ENCODE results near the gene CLPTM1L.
"Not testable (repeated sequence)": the region's sequence is repeated elsewhere in the genome, so short reads cannot be mapped to it uniquely, and the experiment has no call there.

Gene CLPTM1L

DNA sequence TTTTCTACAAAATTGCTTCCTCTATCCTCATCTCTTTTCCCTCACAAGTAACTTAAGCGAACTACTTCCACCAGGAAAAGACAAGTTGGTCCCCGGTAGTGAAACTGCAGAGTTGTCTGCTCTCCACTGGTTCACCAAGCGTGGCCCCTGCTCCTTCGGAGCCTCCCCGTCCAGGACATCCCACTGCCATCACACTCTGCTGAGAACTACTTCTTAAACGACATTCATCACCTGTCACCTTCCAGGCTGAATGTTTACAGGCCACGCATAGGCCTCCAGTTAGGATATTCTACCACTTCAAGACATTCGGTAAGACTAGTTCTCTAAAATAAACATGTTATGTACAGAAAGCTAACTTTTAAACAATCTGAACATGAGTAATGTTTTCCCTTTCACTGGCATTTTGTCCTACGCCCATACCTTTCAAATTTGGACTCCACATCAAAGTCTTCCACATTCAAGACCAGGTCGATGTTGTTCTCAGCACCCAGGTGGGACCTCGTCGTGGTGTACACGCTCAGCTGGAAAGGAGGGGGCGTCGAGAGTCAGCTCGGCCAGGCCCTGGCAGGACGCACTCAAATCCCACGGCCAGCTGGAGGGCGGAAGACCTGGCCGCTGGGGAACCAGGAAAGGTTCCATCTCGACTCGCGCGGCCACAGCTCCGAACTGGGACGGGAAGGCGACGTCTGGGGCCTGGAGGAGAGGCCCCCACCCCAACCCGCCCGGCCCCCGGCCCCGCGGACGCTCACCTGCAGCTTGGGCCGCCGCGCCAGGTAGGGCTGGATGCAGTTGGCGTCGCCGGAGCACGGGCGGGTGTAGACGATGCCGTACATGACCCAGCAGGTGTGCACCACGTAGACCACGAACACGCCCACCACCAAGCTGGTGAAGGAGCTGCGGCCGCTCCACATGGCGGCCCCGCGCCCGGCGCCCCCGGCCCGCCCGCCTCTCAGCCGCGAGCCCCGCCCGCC, 683 bp downstream of the CLPTM1L start:
- Histone ChIP-seq H3K27ac (peak overlapping the region; percentile 42), H3K4me3 (ENCODE audit: low read depth in 1 of 2, low read length in 1 of 2) (peak overlapping the region; percentile 70 to 77)
- TF ChIP-seq, protein P1, sequence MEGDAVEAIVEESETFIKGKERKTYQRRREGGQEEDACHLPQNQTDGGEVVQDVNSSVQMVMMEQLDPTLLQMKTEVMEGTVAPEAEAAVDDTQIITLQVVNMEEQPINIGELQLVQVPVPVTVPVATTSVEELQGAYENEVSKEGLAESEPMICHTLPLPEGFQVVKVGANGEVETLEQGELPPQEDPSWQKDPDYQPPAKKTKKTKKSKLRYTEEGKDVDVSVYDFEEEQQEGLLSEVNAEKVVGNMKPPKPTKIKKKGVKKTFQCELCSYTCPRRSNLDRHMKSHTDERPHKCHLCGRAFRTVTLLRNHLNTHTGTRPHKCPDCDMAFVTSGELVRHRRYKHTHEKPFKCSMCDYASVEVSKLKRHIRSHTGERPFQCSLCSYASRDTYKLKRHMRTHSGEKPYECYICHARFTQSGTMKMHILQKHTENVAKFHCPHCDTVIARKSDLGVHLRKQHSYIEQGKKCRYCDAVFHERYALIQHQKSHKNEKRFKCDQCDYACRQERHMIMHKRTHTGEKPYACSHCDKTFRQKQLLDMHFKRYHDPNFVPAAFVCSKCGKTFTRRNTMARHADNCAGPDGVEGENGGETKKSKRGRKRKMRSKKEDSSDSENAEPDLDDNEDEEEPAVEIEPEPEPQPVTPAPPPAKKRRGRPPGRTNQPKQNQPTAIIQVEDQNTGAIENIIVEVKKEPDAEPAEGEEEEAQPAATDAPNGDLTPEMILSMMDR (IDR thresholded peaks at IDR 0.05): no peak

DNA sequence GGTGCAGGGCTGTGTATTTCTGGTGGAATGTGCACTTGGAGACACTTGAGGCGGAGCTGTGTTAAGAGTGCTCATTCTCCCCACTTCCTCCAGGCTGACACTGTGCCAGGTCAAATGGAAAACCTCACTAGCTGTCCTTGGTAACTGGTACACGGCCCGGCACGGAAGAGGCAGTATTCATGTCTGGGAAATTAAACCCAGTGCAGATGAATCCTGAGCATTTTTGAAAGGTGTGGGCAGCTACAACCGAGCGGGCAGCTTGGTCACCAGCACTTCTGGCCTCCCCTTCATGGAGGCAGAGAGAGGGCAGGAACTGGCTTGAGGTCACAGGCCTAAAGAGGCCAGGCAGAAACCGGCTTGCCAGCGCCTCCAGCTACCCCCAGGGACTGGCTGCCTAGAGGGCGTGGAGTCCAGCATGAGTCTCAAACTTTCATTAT, 1.6 kb downstream of the CLPTM1L start:
- no peak overlapping the region for H3K4me3 ChIP-seq (ENCODE audit: low read depth in 1 of 2, low read length in 1 of 2)
- peaks cover 19 to 21% of the 10 kb centered on the region in 2 experiments for H3K4me1 ChIP-seq (ENCODE audit: control insufficient read depth in 1 of 2, insufficient read depth in 1 of 2, low read depth in 1 of 2, low read length in 1 of 2)
- no peak overlapping the region for H3K27ac ChIP-seq
- TF ChIP-seq, protein P1 (IDR thresholded peaks at IDR 0.05): no peak
- H3K36me3 ChIP-seq: peaks cover 48% of the 10 kb centered on the region
- H3K27me3 ChIP-seq: no peaks in the 10 kb centered on the region
- H3K9me3 ChIP-seq: no peaks in the 10 kb centered on the region

More for the DNA sequence above, 683 bp downstream of the CLPTM1L start:
- H3K27me3 ChIP-seq: no peaks in the 10 kb centered on the region
- H3K36me3 ChIP-seq: peaks cover 39% of the 10 kb centered on the region
- peaks cover 19 to 21% of the 10 kb centered on the region in 2 experiments for H3K4me1 ChIP-seq (ENCODE audit: control insufficient read depth in 1 of 2, insufficient read depth in 1 of 2, low read depth in 1 of 2, low read length in 1 of 2)
- H3K9me3 ChIP-seq: no peaks in the 10 kb centered on the region

DNA sequence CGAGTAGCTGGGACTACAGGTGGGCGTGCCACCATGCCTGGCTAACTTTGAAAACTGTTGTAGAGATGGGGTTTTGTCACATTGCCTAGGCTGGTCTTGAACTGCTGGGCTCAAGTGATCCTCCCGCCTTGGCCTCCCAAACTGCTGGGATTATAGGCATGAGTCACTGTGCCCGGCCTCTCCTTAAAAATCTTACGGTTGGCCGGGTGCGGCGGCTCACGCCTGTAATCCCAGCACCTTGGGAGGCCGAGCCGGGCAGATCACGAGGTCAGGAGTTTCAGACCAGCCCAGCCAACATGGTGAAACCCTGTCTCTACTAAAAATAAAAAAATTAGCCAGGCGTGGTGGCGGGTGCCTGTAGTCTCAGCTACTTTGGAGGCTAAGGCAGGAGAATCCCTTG, 2.2 kb downstream of the CLPTM1L start:
- peaks cover 19 to 21% of the 10 kb centered on the region in 2 experiments for H3K4me1 ChIP-seq (ENCODE audit: control insufficient read depth in 1 of 2, insufficient read depth in 1 of 2, low read depth in 1 of 2, low read length in 1 of 2)
- peaks cover 54% of the 10 kb centered on the region for H3K36me3 ChIP-seq
- not testable (repeated sequence) for H3K27ac ChIP-seq; H3K9me3 ChIP-seq; H3K27me3 ChIP-seq; H3K4me3 ChIP-seq (ENCODE audit: low read depth in 1 of 2, low read length in 1 of 2)

DNA sequence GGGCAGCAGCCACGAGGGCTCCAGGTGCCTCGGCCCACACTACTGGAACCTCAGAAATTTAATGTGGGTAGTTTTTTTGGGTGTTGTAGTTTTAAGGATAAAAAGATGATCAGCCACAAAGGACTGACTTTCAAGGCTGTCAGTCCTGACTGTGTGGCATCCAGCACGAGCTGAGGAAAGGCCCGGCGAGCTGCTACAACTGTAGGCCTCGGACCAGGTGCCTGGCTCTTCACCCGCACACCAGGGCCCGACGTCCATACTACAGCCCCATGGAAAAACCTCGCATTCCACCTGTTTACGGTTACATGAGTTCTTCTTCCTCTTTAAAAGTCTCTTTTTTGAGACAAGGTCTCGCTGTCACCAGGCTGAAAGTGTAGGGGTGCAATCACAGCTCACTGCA, 2.6 kb downstream of the CLPTM1L start:
- Histone ChIP-seq H3K27me3 (no peaks in the 10 kb centered on the region), H3K4me1 (ENCODE audit: control insufficient read depth in 1 of 2, insufficient read depth in 1 of 2, low read depth in 1 of 2, low read length in 1 of 2) (peaks cover 19 to 21% of the 10 kb centered on the region in 2 experiments), H3K4me3 (ENCODE audit: low read depth in 1 of 2, low read length in 1 of 2) (no peak overlapping the region), H3K9me3 (no peaks in the 10 kb centered on the region), H3K27ac (no peak overlapping the region), H3K36me3 (peaks cover 59% of the 10 kb centered on the region)
- TF ChIP-seq, protein P1 (IDR thresholded peaks at IDR 0.05): no peak

DNA sequence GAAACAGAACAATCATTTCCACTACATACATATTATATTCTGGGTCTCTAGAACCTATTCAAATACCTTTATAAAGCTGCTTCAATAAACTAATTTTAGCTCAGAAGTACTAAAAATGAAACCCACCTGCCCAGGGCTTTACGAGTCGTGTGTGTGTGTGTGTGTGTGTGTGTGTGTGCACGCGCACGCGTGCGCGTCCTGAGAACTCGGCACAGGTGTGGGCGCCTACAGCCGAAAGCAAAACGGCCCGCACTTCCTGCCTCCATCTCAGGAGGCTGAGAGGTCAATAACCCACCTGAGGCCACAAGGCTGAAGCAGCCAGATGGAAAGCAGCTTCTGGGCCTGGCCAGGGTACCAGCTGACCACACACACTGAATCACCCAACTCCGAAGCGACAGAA, 3.0 kb downstream of the CLPTM1L start:
- Histone ChIP-seq H3K4me1 (ENCODE audit: control insufficient read depth in 1 of 2, insufficient read depth in 1 of 2, low read depth in 1 of 2, low read length in 1 of 2) (peaks cover 19 to 21% of the 10 kb centered on the region in 2 experiments), H3K27ac (no peak overlapping the region), H3K9me3 (no peaks in the 10 kb centered on the region), H3K4me3 (ENCODE audit: low read depth in 1 of 2, low read length in 1 of 2) (no peak overlapping the region), H3K36me3 (peaks cover 63% of the 10 kb centered on the region), H3K27me3 (no peaks in the 10 kb centered on the region)
- TF ChIP-seq, protein P1 (IDR thresholded peaks at IDR 0.05): no peak

DNA sequence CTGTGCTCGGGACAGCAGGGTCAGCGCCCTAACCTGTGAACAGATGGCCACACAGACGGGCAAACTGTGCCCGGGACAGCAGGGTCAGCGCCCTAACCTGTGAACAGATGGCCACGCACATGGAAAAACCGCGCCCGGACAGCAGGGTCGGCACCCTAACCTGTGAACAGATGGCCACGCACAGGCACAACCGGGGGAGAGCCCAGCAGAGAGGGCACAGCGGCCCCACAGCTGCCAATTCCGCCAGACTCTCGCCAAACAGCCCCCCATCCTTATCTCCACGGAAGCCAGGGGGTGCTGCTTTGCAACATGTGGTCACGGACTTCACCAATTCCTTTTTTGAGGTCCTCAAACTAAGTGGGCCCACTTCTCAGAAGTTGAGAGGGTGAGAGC, 5.1 kb downstream of the CLPTM1L start:
- H3K27me3 ChIP-seq; H3K27ac ChIP-seq; H3K4me3 ChIP-seq (ENCODE audit: low read depth in 1 of 2, low read length in 1 of 2); H3K9me3 ChIP-seq: not testable (repeated sequence)
- peaks cover 83% of the 10 kb centered on the region for H3K36me3 ChIP-seq
- H3K4me1 ChIP-seq (ENCODE audit: control insufficient read depth in 1 of 2, insufficient read depth in 1 of 2, low read depth in 1 of 2, low read length in 1 of 2): peaks cover 11 to 12% of the 10 kb centered on the region in 2 experiments

DNA sequence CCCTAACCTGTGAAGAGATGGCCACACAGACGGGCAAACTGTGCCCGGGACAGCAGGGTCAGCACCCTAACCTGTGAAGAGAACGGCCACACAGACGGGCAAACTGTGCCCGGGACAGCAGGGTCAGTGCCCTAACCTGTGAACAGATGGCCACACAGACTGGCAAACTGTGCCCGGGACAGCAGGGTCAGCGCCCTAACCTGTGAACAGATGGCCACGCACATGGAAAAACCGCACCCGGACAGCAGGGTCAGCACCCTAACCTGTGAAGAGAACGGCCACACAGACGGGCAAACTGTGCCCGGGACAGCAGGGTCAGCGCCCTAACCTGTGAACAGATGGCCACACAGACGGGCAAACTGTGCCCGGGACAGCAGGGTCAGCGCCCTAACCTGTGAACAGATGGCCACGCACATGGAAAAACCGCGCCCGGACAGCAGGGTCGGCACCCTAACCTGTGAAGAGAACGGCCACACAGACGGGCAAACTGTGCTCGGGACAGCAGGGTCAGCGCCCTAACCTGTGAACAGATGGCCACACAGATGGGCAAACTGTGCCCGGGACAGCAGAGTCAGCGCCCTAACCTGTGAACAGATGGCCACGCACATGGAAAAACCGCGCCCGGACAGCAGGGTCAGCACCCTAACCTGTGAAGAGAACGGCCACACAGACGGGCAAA, 5.6 kb downstream of the CLPTM1L start:
- not testable (repeated sequence) for H3K9me3 ChIP-seq; H3K4me1 ChIP-seq (ENCODE audit: control insufficient read depth in 1 of 2, insufficient read depth in 1 of 2, low read depth in 1 of 2, low read length in 1 of 2); H3K27me3 ChIP-seq; H3K27ac ChIP-seq; H3K4me3 ChIP-seq (ENCODE audit: low read depth in 1 of 2, low read length in 1 of 2)
- peaks cover 89% of the 10 kb centered on the region for H3K36me3 ChIP-seq
